Activated T-helper 17 cell treated with anti-CD3 and anti-CD28 coated beads, Interleukin-2, amount 50 U/mL, for 72 hours (primary cell): ENCODE measurements around the gene SMU1. TPM values are rescaled to one million over a fixed set of nuclear protein-coding genes. Genes with fewer than 3 reads are reported as not detected.

Experiments used
- ATAC-seq: fragments of 150-1000 bp; cut with Tn5 transposase; replicated peaks from 2 replicates; pipeline ENCODE4 v1.10.0; 2021; ENCODE audit warnings: mild to moderate bottlenecking, moderate library complexity
- H3K27ac Mint-ChIP-seq: one replicate; pipeline ENCODE4 v1.8.0; 2022; ENCODE audit warnings: mixed read lengths
- H3K27me3 Mint-ChIP-seq: one replicate; pipeline ENCODE4 v1.8.0; 2022; ENCODE audit warnings: mixed read lengths
- H3K36me3 Mint-ChIP-seq: one replicate; pipeline ENCODE4 v1.8.0; 2022; ENCODE audit warnings: low read depth, mild to moderate bottlenecking, mixed read lengths
- H3K4me1 Mint-ChIP-seq: one replicate; pipeline ENCODE4 v1.8.0; 2022; ENCODE audit warnings: mixed read lengths
- H3K4me3 Mint-ChIP-seq: one replicate; pipeline ENCODE4 v1.8.0; 2022; ENCODE audit warnings: mild to moderate bottlenecking, mixed read lengths
- H3K9me3 Mint-ChIP-seq: one replicate; pipeline ENCODE4 v1.8.0; 2022; ENCODE audit warnings: mixed read lengths
- total RNA-seq, 2 donors: library from RNA; stranded (reverse); gene quantifications; one replicate each; pipeline ENCODE4 v1.2.3, GENCODE V29; 2022

Gene SMU1
- total RNA-seq, 2 donors from 2014 or later, result 24.2 to 30.9 TPM

- H3K27ac Mint-ChIP-seq, result peak overlapping the region; percentile 13
- H3K4me1 Mint-ChIP-seq, result peaks cover 13% of the 10 kb centered on the region
- peaks cover 63% of the 10 kb centered on the region for H3K36me3 Mint-ChIP-seq
- no peaks in the 10 kb centered on the region for H3K27me3 Mint-ChIP-seq
- H3K4me3 Mint-ChIP-seq, result peak overlapping the region; percentile 77
- no peak for ATAC-seq
- H3K9me3 Mint-ChIP-seq, result no peaks in the 10 kb centered on the region
Measured at GRCh38 chr9:33044677-33045282, 31.7 kb downstream of the SMU1 start.

- H3K27me3 Mint-ChIP-seq, result no peaks in the 10 kb centered on the region
- peaks cover 63% of the 10 kb centered on the region for H3K36me3 Mint-ChIP-seq
- peak overlapping the region; percentile 13 for H3K27ac Mint-ChIP-seq
- peak; percentile 91 for ATAC-seq
- H3K4me1 Mint-ChIP-seq, result peaks cover 13% of the 10 kb centered on the region
- no peaks in the 10 kb centered on the region for H3K9me3 Mint-ChIP-seq
- peak overlapping the region; percentile 77 for H3K4me3 Mint-ChIP-seq
Measured at GRCh38 chr9:33044162-33044673, 32.3 kb downstream of the SMU1 start.

GRCh38 chr9:33043671-33044070 is 32.8 kb downstream of the SMU1 start:
- peaks cover 13% of the 10 kb centered on the region for H3K4me1 Mint-ChIP-seq
- no peak for ATAC-seq
- no peaks in the 10 kb centered on the region for H3K9me3 Mint-ChIP-seq
- no peak overlapping the region for H3K27ac Mint-ChIP-seq
- H3K36me3 Mint-ChIP-seq, result peaks cover 63% of the 10 kb centered on the region
- H3K4me3 Mint-ChIP-seq, result peak overlapping the region; percentile 77
- no peaks in the 10 kb centered on the region for H3K27me3 Mint-ChIP-seq

GRCh38 chr9:33042473-33042872 is 34.0 kb downstream of the SMU1 start:
- peaks cover 9% of the 10 kb centered on the region for H3K4me1 Mint-ChIP-seq
- ATAC-seq, result no peak
- no peaks in the 10 kb centered on the region for H3K9me3 Mint-ChIP-seq
- H3K36me3 Mint-ChIP-seq, result peaks cover 63% of the 10 kb centered on the region
- H3K4me3 Mint-ChIP-seq, result no peak overlapping the region
- H3K27ac Mint-ChIP-seq, result no peak overlapping the region
- no peaks in the 10 kb centered on the region for H3K27me3 Mint-ChIP-seq

GRCh38 chr9:33041432-33042188 is 34.9 kb downstream of the SMU1 start:
- Mint-ChIP-seq H3K27me3 (no peaks in the 10 kb centered on the region), H3K36me3 (peaks cover 63% of the 10 kb centered on the region), H3K9me3 (no peaks in the 10 kb centered on the region), H3K4me3 (no peak overlapping the region), H3K27ac (no peak overlapping the region), H3K4me1 (peaks cover 11% of the 10 kb centered on the region)
- no peak for ATAC-seq

GRCh38 chr9:33040792-33041431 is 35.6 kb downstream of the SMU1 start:
- Mint-ChIP-seq H3K9me3 (no peaks in the 10 kb centered on the region), H3K4me3 (no peak overlapping the region), H3K27ac (no peak overlapping the region), H3K4me1 (peaks cover 17% of the 10 kb centered on the region), H3K36me3 (peaks cover 63% of the 10 kb centered on the region), H3K27me3 (no peaks in the 10 kb centered on the region)
- ATAC-seq, result no peak

- ATAC-seq, result no peak
- no peaks in the 10 kb centered on the region for H3K27me3 Mint-ChIP-seq
- peaks cover 48% of the 10 kb centered on the region for H3K4me1 Mint-ChIP-seq
- H3K27ac Mint-ChIP-seq, result peak overlapping the region; percentile 50
- no peaks in the 10 kb centered on the region for H3K9me3 Mint-ChIP-seq
- H3K4me3 Mint-ChIP-seq, result peak overlapping the region; percentile 99
- H3K36me3 Mint-ChIP-seq, result peaks cover 100% of the 10 kb centered on the region
Measured at GRCh38 chr9:33032865-33033264, 43.6 kb downstream of the SMU1 start.

GRCh38 chr9:33032292-33032691 is 44.2 kb downstream of the SMU1 start:
- peak overlapping the region; percentile 50 for H3K27ac Mint-ChIP-seq
- peaks cover 50% of the 10 kb centered on the region for H3K4me1 Mint-ChIP-seq
- peak overlapping the region; percentile 99 for H3K4me3 Mint-ChIP-seq
- H3K36me3 Mint-ChIP-seq, result peaks cover 100% of the 10 kb centered on the region
- H3K27me3 Mint-ChIP-seq, result no peaks in the 10 kb centered on the region
- ATAC-seq, result peak; percentile 32
- no peaks in the 10 kb centered on the region for H3K9me3 Mint-ChIP-seq

- peak overlapping the region; percentile 85 for H3K27ac Mint-ChIP-seq
Measured at GRCh38 chr9:33030285-33030684, 46.2 kb downstream of the SMU1 start.

GRCh38 chr9:33029231-33029786 is 47.2 kb downstream of the SMU1 start:
- ATAC-seq, result no peak
- no peaks in the 10 kb centered on the region for H3K9me3 Mint-ChIP-seq
- peaks cover 99% of the 10 kb centered on the region for H3K36me3 Mint-ChIP-seq
- no peaks in the 10 kb centered on the region for H3K27me3 Mint-ChIP-seq
- H3K27ac Mint-ChIP-seq, result peak overlapping the region; percentile 85
- peak overlapping the region; percentile 99 for H3K4me3 Mint-ChIP-seq
- H3K4me1 Mint-ChIP-seq, result peaks cover 51% of the 10 kb centered on the region

More at GRCh38 chr9:33030285-33030684, 46.2 kb downstream of the SMU1 start:
- H3K27me3 Mint-ChIP-seq, result no peaks in the 10 kb centered on the region
- peaks cover 52% of the 10 kb centered on the region for H3K4me1 Mint-ChIP-seq
- no peak for ATAC-seq
- peaks cover 100% of the 10 kb centered on the region for H3K36me3 Mint-ChIP-seq
- H3K4me3 Mint-ChIP-seq, result peak overlapping the region; percentile 99
- H3K9me3 Mint-ChIP-seq, result no peaks in the 10 kb centered on the region

GRCh38 chr9:33025572-33026342 is 50.7 kb downstream of the SMU1 start:
- Mint-ChIP-seq H3K36me3 (peaks cover 87% of the 10 kb centered on the region), H3K27me3 (no peaks in the 10 kb centered on the region), H3K4me1 (peaks cover 52% of the 10 kb centered on the region), H3K9me3 (no peaks in the 10 kb centered on the region), H3K4me3 (peak overlapping the region; percentile 99), H3K27ac (peak overlapping the region; percentile 89)
- peak; percentile 58 for ATAC-seq

GRCh38 chr9:33024966-33025571 is 51.4 kb downstream of the SMU1 start, which contains the start of gene DNAJA1:
Gene DNAJA1, plus strand, starts transcription at chr9:33025273. Its CDS starts 1,212 bp downstream, at chr9:33026485.
- Mint-ChIP-seq H3K4me3 (peak within 1 kb of the TSS; percentile 99), H3K27me3 (no peaks in the 10 kb centered on the region), H3K36me3 (peaks cover 87% of the 10 kb centered on the region), H3K4me1 (peaks cover 50% of the 10 kb centered on the region), H3K27ac (peak within 1 kb of the TSS; percentile 89), H3K9me3 (no peaks in the 10 kb centered on the region)
- ATAC-seq, result peak; percentile 85

GRCh38 chr9:33024126-33024965 is 52.1 kb downstream of the SMU1 start:
- H3K36me3 Mint-ChIP-seq, result peaks cover 82% of the 10 kb centered on the region
- no peaks in the 10 kb centered on the region for H3K9me3 Mint-ChIP-seq
- peaks cover 45% of the 10 kb centered on the region for H3K4me1 Mint-ChIP-seq
- ATAC-seq, result peak; percentile 8
- H3K4me3 Mint-ChIP-seq, result peak overlapping the region; percentile 99
- no peaks in the 10 kb centered on the region for H3K27me3 Mint-ChIP-seq
- H3K27ac Mint-ChIP-seq, result peak overlapping the region; percentile 89
